HepG2 (cell line): Measurements from ENCODE around the gene ANKS1A. TPM values are rescaled to one million over a fixed set of nuclear protein-coding genes. Genes with fewer than 3 reads are reported as not detected.

ENCODE experiments used
- AKAP8 ChIP-seq: sonication (generic); formaldehyde crosslinking; IDR thresholded peaks from 2 replicates; pipeline ENCODE4 v1.5.1; 2020; ENCODE audit warnings: mild to moderate bottlenecking, missing genetic modification reagents
- ATF1 ChIP-seq: IDR thresholded peaks from 2 replicates; pipeline ENCODE4 v1.6.1; 2016; ENCODE audit warnings: mild to moderate bottlenecking, control low read depth
- CBFB ChIP-seq: sonication (generic); formaldehyde crosslinking; IDR thresholded peaks from 2 replicates; pipeline ENCODE4 v1.4.0; 2020; ENCODE audit warnings: missing genetic modification reagents
- GABPA ChIP-seq, 2 experiments: IDR thresholded peaks; 2 replicates each; pipeline ENCODE4 v1.6.1; 2011 to 2016; ENCODE audit warnings: low read depth in 2 of 2, low read length in 1 of 2, missing biosample characterization in 1 of 2, missing genetic modification characterization in 1 of 2
- HNRNPL ChIP-seq: fragments of 200-400 bp; formaldehyde crosslinking; IDR thresholded peaks from 2 replicates; pipeline ENCODE4 v1.6.1; 2017; ENCODE audit warnings: mild to moderate bottlenecking, low read depth, low read length
- KLF11 ChIP-seq: IDR thresholded peaks from 2 replicates; pipeline ENCODE4 v1.6.1; 2016; ENCODE audit warnings: missing compliant biosample characterization
- NRL ChIP-seq: sonication (generic); formaldehyde crosslinking; IDR thresholded peaks from 2 replicates; pipeline ENCODE4 v1.5.0; 2020; ENCODE audit warnings: missing genetic modification reagents, mild to moderate bottlenecking, moderate library complexity, borderline replicate concordance
- SETDB1 ChIP-seq: sonication (generic); formaldehyde crosslinking; IDR thresholded peaks from 2 replicates; pipeline ENCODE4 v1.5.1; 2020; ENCODE audit warnings: missing genetic modification reagents, mild to moderate bottlenecking, borderline replicate concordance
- SRY ChIP-seq: sonication (generic); formaldehyde crosslinking; IDR thresholded peaks from 2 replicates; pipeline ENCODE4 v1.8.0; 2022; ENCODE audit warnings: mild to moderate bottlenecking, missing genetic modification reagents
- TEAD3 ChIP-seq: optimal IDR thresholded peaks from 2 replicates; pipeline ENCODE3; 2016; ENCODE audit warnings: borderline replicate concordance
- ZFP37 ChIP-seq: sonication (generic); formaldehyde crosslinking; IDR thresholded peaks from 2 replicates; pipeline ENCODE4 v1.4.0; 2020; ENCODE audit warnings: missing genetic modification reagents, borderline replicate concordance
- ZNF570 ChIP-seq: sonication (generic); formaldehyde crosslinking; IDR thresholded peaks from 2 replicates; pipeline ENCODE4 v1.4.0; 2020; ENCODE audit warnings: mild to moderate bottlenecking, missing genetic modification reagents, borderline replicate concordance
- ZNF75D ChIP-seq: sonication (generic); formaldehyde crosslinking; IDR thresholded peaks from 2 replicates; pipeline ENCODE4 v1.8.1; 2023; ENCODE audit warnings: missing genetic modification reagents, mild to moderate bottlenecking, borderline replicate concordance
- polyA plus RNA-seq, 8 experiments: library from polyadenylated mRNA; depleted of rRNA in 3 of 8; stranded (reverse) in 7 of 8; unstranded in 1 of 8; fragments of >200 nt; fragmentation: Illumina TruSeq in 4 of 8; extraction: Trizol in 4 of 8; gene quantifications; 2 replicates each; pipeline versions ENCODE4 v1.2.1 to v1.2.3, GENCODE V29; 2011 to 2016; ENCODE audit warnings: low read depth in 4 of 8, missing spikeins in 1 of 8, mixed read lengths in 1 of 8; ENCODE audit not compliant: insufficient read depth in 1 of 8
- total RNA-seq, 5 experiments: library from RNA; depleted of rRNA; stranded (reverse); fragments of >200 nt; fragmentation: Illumina TruSeq; extraction: Trizol; gene quantifications; 2 replicates each; pipeline ENCODE4 v1.2.3, GENCODE V29; 2016; ENCODE audit warnings: low read depth in 1 of 5
- TF ChIP-seq, protein P1 (sequence below): sonication (generic); formaldehyde crosslinking; IDR thresholded peaks from 2 replicates; pipeline ENCODE4 v1.5.0; 2020; ENCODE audit warnings: missing genetic modification reagents, mild to moderate bottlenecking, borderline replicate concordance
- TF ChIP-seq, protein P2 (sequence below): IDR thresholded peaks from 2 replicates; pipeline ENCODE4 v1.6.1; 2016; ENCODE audit warnings: control low read depth
- TF ChIP-seq, protein P3 (sequence below): fragments of 450-650 bp; IDR thresholded peaks from 2 replicates; pipeline ENCODE4 v1.6.1; 2016
- TF ChIP-seq, protein P4 (sequence below): sonication (generic); formaldehyde crosslinking; IDR thresholded peaks from 2 replicates; pipeline ENCODE4 v1.4.0; 2020; ENCODE audit warnings: mild to moderate bottlenecking, missing genetic modification reagents
- TF ChIP-seq, protein P5 (sequence below): sonication (generic); formaldehyde crosslinking; IDR thresholded peaks from 2 replicates; pipeline ENCODE4 v1.4.0; 2020; ENCODE audit warnings: missing genetic modification reagents
- TF ChIP-seq, protein P6 (sequence below), 2 experiments: sonication (generic) in 1 of 2; formaldehyde crosslinking in 1 of 2; IDR thresholded peaks; 2 replicates each; pipeline versions ENCODE4 v1.5.1 to v1.6.1; 2011 to 2020; ENCODE audit warnings: borderline replicate concordance in 1 of 2, low read depth in 1 of 2, low read length in 1 of 2, mild to moderate bottlenecking in 1 of 2, missing genetic modification reagents in 1 of 2, moderate library complexity in 1 of 2

The ANKS1A gene
- total and polyA plus RNA-seq, 2 of the 13 experiments (the other 11 are each of a cell fraction or from before 2014, with no cell fraction given) = 7.2 to 15.1 TPM

DNA sequence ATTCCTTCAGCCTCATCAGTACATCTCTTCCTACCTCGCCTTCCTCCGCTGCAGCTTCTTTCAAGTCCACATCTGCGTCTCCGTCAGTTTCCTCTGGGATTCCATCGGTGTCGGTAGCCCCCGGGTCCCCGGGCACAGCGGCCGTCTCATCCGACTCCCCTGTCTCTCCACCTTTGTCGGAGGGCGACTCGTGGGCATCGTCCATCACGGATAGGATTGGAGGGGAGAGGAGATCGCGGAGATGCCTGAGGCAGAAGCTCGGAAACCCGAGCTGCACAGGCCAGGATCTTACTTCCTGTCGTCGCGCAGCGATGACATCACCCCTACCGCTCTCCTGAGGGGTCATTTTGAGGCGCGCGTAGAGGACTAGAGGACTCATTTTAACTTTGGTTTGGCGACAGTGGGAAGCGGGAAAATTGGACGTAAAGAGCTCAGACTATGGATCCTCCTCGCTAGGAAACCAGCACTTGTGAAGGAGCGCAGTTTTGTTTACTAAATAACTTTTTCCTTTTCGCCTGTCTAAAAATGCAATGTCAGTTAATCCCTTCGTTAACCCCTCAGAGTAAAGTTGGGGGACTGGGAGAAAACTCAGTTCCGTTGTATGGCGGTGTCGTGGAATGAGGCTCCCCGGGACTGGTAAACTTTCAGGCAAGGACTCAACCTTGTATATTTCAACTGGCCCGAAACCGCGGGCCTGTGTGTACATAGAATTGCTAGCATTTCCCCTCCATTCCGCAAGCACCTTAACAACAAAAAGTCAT is 1.1 kb upstream of the ANKS1A start, which contains the start of gene TAF11 (continued):
- TF ChIP-seq, protein P1, sequence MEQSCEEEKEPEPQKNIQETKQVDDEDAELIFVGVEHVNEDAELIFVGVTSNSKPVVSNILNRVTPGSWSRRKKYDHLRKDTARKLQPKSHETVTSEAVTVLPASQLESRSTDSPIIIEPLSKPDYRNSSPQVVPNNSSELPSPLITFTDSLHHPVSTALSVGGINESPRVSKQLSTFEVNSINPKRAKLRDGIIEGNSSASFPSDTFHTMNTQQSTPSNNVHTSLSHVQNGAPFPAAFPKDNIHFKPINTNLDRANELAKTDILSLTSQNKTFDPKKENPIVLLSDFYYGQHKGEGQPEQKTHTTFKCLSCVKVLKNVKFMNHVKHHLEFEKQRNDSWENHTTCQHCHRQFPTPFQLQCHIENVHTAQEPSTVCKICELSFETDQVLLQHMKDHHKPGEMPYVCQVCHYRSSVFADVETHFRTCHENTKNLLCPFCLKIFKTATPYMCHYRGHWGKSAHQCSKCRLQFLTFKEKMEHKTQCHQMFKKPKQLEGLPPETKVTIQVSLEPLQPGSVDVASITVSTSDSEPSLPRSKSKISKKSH (CRISPR knock-in tag) = peak; percentile 96
- TF ChIP-seq NRL (CRISPR knock-in tag) (peak; percentile 95), CBFB (CRISPR knock-in tag) (peak; percentile 73), ZFP37 (CRISPR knock-in tag) (peak; percentile 87; the same call in 1 of the 2 replicates), SETDB1 (CRISPR knock-in tag) (no peak), GABPA (IDR thresholded peaks at IDR 0.05; ENCODE audit: low read depth, low read length) (peak; percentile 70), GABPA (CRISPR knock-in tag; IDR thresholded peaks at IDR 0.05; ENCODE audit: low read depth) (peak; percentile 95), ZNF570 (CRISPR knock-in tag) (no peak), SRY (CRISPR knock-in tag) (peak; percentile 85; the same call in 1 of the 2 replicates), HNRNPL (no peak), ZNF75D (no peak), ATF1 (CRISPR knock-in tag) (peak; percentile 100), AKAP8 (CRISPR knock-in tag) (0 out of 2 replicates have a peak, but pooled peaks have one; percentile 72), KLF11 (CRISPR knock-in tag) (0 out of 2 replicates have a peak, but pooled peaks have one; percentile 35), TEAD3 (peak; percentile 76)
- TF ChIP-seq, protein P2, sequence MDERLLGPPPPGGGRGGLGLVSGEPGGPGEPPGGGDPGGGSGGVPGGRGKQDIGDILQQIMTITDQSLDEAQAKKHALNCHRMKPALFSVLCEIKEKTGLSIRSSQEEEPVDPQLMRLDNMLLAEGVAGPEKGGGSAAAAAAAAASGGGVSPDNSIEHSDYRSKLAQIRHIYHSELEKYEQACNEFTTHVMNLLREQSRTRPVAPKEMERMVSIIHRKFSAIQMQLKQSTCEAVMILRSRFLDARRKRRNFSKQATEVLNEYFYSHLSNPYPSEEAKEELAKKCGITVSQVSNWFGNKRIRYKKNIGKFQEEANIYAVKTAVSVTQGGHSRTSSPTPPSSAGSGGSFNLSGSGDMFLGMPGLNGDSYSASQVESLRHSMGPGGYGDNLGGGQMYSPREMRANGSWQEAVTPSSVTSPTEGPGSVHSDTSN = no peak
- TF ChIP-seq, protein P3, sequence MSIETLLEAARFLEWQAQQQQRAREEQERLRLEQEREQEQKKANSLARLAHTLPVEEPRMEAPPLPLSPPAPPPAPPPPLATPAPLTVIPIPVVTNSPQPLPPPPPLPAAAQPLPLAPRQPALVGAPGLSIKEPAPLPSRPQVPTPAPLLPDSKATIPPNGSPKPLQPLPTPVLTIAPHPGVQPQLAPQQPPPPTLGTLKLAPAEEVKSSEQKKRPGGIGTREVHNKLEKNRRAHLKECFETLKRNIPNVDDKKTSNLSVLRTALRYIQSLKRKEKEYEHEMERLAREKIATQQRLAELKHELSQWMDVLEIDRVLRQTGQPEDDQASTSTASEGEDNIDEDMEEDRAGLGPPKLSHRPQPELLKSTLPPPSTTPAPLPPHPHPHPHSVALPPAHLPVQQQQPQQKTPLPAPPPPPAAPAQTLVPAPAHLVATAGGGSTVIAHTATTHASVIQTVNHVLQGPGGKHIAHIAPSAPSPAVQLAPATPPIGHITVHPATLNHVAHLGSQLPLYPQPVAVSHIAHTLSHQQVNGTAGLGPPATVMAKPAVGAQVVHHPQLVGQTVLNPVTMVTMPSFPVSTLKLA = peak; percentile 38
- TF ChIP-seq, protein P4, sequence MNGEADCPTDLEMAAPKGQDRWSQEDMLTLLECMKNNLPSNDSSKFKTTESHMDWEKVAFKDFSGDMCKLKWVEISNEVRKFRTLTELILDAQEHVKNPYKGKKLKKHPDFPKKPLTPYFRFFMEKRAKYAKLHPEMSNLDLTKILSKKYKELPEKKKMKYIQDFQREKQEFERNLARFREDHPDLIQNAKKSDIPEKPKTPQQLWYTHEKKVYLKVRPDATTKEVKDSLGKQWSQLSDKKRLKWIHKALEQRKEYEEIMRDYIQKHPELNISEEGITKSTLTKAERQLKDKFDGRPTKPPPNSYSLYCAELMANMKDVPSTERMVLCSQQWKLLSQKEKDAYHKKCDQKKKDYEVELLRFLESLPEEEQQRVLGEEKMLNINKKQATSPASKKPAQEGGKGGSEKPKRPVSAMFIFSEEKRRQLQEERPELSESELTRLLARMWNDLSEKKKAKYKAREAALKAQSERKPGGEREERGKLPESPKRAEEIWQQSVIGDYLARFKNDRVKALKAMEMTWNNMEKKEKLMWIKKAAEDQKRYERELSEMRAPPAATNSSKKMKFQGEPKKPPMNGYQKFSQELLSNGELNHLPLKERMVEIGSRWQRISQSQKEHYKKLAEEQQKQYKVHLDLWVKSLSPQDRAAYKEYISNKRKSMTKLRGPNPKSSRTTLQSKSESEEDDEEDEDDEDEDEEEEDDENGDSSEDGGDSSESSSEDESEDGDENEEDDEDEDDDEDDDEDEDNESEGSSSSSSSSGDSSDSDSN = peak; percentile 66
- TF ChIP-seq, protein P5, sequence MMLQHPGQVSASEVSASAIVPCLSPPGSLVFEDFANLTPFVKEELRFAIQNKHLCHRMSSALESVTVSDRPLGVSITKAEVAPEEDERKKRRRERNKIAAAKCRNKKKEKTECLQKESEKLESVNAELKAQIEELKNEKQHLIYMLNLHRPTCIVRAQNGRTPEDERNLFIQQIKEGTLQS (CRISPR knock-in tag) = peak; percentile 72; the same call in 1 of the 2 replicates
- TF ChIP-seq, protein P6, sequence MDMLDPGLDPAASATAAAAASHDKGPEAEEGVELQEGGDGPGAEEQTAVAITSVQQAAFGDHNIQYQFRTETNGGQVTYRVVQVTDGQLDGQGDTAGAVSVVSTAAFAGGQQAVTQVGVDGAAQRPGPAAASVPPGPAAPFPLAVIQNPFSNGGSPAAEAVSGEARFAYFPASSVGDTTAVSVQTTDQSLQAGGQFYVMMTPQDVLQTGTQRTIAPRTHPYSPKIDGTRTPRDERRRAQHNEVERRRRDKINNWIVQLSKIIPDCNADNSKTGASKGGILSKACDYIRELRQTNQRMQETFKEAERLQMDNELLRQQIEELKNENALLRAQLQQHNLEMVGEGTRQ (IDR thresholded peaks at IDR 0.05; ENCODE audit: low read depth, low read length) = no peak
- TF ChIP-seq, protein P6 (CRISPR knock-in tag; IDR thresholded peaks at IDR 0.05; ENCODE audit: borderline replicate concordance) = no peak
